Measurements from ENCODE around the gene CNTNAP2.

Gene CNTNAP2

GRCh38 chr7:147579148-147579547, 1462.5 kb downstream of the CNTNAP2 start:
- no peak for TF ChIP-seq CTCF (conservative IDR thresholded peaks at IDR 0.05; ENCODE audit: low read depth, low read length)
- H3K27me3 ChIP-seq (ENCODE audit: insufficient read depth, low read depth) = no peaks in the 10 kb centered on the region
- no peak overlapping the region for H3K4me3 ChIP-seq (IDR thresholded peaks at IDR 0.05; ENCODE audit: insufficient read depth, low read depth, low read length)
- no peaks in the 10 kb centered on the region for H3K79me2 ChIP-seq (ENCODE audit: insufficient read depth, low read depth)
- no peak overlapping the region for H3K9ac ChIP-seq
- no peak overlapping the region for H3K27ac ChIP-seq
- no peak overlapping the region for H3K4me2 ChIP-seq
- no peaks in the 10 kb centered on the region for H3K36me3 ChIP-seq (ENCODE audit: insufficient read depth)
- H2AFZ ChIP-seq (ENCODE audit: low read depth) = no peak overlapping the region
- no peaks in the 10 kb centered on the region for H3K4me1 ChIP-seq (ENCODE audit: low read depth, poor library complexity, severe bottlenecking)
- no peaks in the 10 kb centered on the region for H4K20me1 ChIP-seq (ENCODE audit: insufficient read depth)

- Histone ChIP-seq H3K27me3 (ENCODE audit: insufficient read depth, low read depth) (no peaks in the 10 kb centered on the region), H3K36me3 (ENCODE audit: insufficient read depth) (no peaks in the 10 kb centered on the region), H3K27ac (no peak overlapping the region), H3K4me2 (no peak overlapping the region), H3K4me1 (ENCODE audit: low read depth, poor library complexity, severe bottlenecking) (no peaks in the 10 kb centered on the region), H3K9ac (no peak overlapping the region), H3K4me3 (IDR thresholded peaks at IDR 0.05; ENCODE audit: insufficient read depth, low read depth, low read length) (no peak overlapping the region), H2AFZ (ENCODE audit: low read depth) (no peak overlapping the region), H3K79me2 (ENCODE audit: insufficient read depth, low read depth) (no peaks in the 10 kb centered on the region), H4K20me1 (ENCODE audit: insufficient read depth) (no peaks in the 10 kb centered on the region)
- no peak for TF ChIP-seq CTCF (conservative IDR thresholded peaks at IDR 0.05; ENCODE audit: low read depth, low read length)
Observed at GRCh38 chr7:147584771-147585193, 1468.2 kb downstream of the CNTNAP2 start.

- TF ChIP-seq CTCF (conservative IDR thresholded peaks at IDR 0.05; ENCODE audit: low read depth, low read length) = no peak
- Histone ChIP-seq H3K79me2 (ENCODE audit: insufficient read depth, low read depth) (no peaks in the 10 kb centered on the region), H2AFZ (ENCODE audit: low read depth) (no peak overlapping the region), H3K4me2 (no peak overlapping the region), H3K27ac (no peak overlapping the region), H3K4me3 (IDR thresholded peaks at IDR 0.05; ENCODE audit: insufficient read depth, low read depth, low read length) (no peak overlapping the region), H3K4me1 (ENCODE audit: low read depth, poor library complexity, severe bottlenecking) (no peaks in the 10 kb centered on the region), H3K27me3 (ENCODE audit: insufficient read depth, low read depth) (no peaks in the 10 kb centered on the region), H4K20me1 (ENCODE audit: insufficient read depth) (no peaks in the 10 kb centered on the region), H3K9ac (no peak overlapping the region), H3K36me3 (ENCODE audit: insufficient read depth) (no peaks in the 10 kb centered on the region)
Observed at GRCh38 chr7:147586110-147586509, 1469.5 kb downstream of the CNTNAP2 start.

GRCh38 chr7:147586526-147586925, 1469.9 kb downstream of the CNTNAP2 start:
- H3K27ac ChIP-seq = no peak overlapping the region
- H3K36me3 ChIP-seq (ENCODE audit: insufficient read depth) = no peaks in the 10 kb centered on the region
- no peaks in the 10 kb centered on the region for H3K4me1 ChIP-seq (ENCODE audit: low read depth, poor library complexity, severe bottlenecking)
- H3K27me3 ChIP-seq (ENCODE audit: insufficient read depth, low read depth) = no peaks in the 10 kb centered on the region
- no peaks in the 10 kb centered on the region for H4K20me1 ChIP-seq (ENCODE audit: insufficient read depth)
- H3K9ac ChIP-seq = no peak overlapping the region
- H3K4me3 ChIP-seq (IDR thresholded peaks at IDR 0.05; ENCODE audit: insufficient read depth, low read depth, low read length) = no peak overlapping the region
- no peak for TF ChIP-seq CTCF (conservative IDR thresholded peaks at IDR 0.05; ENCODE audit: low read depth, low read length)
- H3K79me2 ChIP-seq (ENCODE audit: insufficient read depth, low read depth) = no peaks in the 10 kb centered on the region
- no peak overlapping the region for H3K4me2 ChIP-seq
- H2AFZ ChIP-seq (ENCODE audit: low read depth) = no peak overlapping the region

Data from KMS-11 (cell line).